ENCODE results near the gene GPR146.

- TF ChIP-seq CTCF (IDR thresholded peaks at IDR 0.05): no peak
- no peak for TF ChIP-seq POLR2AphosphoS5 (IDR thresholded peaks at IDR 0.05)
These were observed 34.1 kb upstream of the GPR146 start for GRCh38 chr7:1010226-1010625.
